Measurements from ENCODE around the gene AZIN2.
"Not testable (repeated sequence)": the region's sequence is repeated elsewhere in the genome, so short reads cannot be mapped to it uniquely, and the experiment has no call there.

Gene AZIN2

DNA sequence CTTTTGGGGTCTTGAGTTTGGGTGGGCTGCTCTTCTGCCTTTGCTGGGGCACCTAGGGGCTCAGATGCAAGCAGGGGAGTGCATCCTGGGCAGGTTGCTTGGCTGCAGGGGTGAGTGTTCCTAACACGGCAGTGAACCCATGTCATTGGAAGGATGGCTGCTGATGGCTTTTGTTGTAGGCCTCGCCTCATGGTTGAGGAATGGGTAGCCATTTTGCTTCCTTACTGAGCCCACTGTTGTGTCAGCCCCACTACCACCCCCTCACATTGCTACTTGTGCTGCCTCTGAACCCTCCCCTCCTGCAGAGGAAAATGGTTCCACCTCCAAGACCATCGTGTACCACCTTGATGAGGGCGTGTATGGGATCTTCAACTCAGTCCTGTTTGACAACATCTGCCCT is 16.8 kb downstream of the AZIN2 start:
- TF ChIP-seq, protein P1, sequence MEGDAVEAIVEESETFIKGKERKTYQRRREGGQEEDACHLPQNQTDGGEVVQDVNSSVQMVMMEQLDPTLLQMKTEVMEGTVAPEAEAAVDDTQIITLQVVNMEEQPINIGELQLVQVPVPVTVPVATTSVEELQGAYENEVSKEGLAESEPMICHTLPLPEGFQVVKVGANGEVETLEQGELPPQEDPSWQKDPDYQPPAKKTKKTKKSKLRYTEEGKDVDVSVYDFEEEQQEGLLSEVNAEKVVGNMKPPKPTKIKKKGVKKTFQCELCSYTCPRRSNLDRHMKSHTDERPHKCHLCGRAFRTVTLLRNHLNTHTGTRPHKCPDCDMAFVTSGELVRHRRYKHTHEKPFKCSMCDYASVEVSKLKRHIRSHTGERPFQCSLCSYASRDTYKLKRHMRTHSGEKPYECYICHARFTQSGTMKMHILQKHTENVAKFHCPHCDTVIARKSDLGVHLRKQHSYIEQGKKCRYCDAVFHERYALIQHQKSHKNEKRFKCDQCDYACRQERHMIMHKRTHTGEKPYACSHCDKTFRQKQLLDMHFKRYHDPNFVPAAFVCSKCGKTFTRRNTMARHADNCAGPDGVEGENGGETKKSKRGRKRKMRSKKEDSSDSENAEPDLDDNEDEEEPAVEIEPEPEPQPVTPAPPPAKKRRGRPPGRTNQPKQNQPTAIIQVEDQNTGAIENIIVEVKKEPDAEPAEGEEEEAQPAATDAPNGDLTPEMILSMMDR (IDR thresholded peaks at IDR 0.05; ENCODE audit: control extremely low read depth, extremely low read depth, low read depth, missing control alignments), result no peak
- CTCF ChIA-PET, result interaction anchor here (4.9 kb wide), 1 partner anchor 13 kb away, joined by 49 read pairs; no protein-coding TSS in a partner anchor
- POLR2A ChIA-PET, result no interaction called here
- no peak for DNase-seq (ENCODE audit: extremely low spot score)

DNA sequence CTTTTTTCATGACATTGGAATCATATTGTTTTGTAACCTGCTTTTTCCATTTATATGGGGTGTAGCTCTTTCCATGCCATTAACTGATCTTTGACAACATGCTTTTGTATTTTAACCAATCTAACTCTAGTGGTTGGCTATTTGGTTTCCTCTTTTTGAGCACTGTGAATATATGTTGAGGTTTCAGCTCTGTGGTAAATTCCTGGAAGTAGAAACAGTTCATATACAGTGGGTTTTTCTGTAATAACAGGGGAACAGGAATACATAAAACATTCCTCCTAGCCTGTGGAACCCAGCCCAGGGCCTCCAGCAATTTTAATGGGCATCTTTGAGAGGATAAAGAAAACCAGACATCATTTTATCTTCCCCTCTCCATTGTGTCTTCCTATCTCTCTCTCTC is 17.4 kb downstream of the AZIN2 start:
- CTCF ChIA-PET, result interaction anchor here (1.6 kb wide), 1 partner anchor 15 kb away, joined by 4 read pairs; no protein-coding TSS in a partner anchor
- POLR2A ChIA-PET, result no interaction called here
- no peak for DNase-seq (ENCODE audit: extremely low spot score)
- TF ChIP-seq, protein P1 (IDR thresholded peaks at IDR 0.05; ENCODE audit: control extremely low read depth, extremely low read depth, low read depth, missing control alignments), result no peak

DNA sequence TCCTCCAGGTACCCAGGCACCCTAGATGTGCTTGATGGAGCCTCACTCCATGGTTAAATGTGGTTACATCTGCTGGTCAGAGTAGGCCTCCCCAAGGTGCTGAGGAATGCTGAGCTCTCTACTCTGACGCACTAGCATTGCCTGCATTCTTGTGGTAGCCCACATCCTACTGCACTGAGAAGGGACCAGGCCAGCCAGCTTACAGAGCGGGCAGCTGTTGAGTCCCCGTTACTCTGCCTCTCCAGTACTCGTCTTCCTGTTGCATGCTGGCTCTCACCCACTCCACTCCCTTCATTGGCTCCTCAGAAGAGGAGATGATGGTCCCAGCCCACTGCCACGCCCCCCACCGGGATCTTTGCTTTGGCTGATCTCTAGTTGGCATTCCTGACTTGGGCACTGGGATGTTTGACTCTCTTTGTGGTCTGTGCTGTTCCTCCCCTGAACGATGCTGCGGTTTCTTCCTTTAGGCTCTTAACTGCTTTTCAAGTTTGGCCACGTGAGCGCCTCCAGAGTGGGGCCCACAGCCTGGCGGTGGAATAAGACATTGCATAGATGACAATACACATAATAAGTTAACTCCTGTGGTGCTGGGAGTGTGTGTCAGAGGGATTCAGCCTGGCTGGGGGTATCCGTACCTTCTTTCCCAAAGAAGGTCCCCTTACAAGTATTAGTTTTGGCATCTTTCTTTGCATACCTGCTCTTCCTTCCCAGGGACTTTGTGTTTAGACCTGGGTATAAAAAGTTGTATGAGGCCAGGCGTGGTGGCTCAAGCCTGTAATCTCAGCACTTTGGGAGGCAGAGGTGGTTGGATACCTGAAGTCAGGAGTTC is 18.6 kb downstream of the AZIN2 start:
- ChIA-PET POLR2A (interaction anchor here (0.6 kb wide), 1 partner anchor 277 kb away, joined by 3 read pairs; no protein-coding TSS in a partner anchor), CTCF (interaction anchor here (0.7 to 1.6 kb wide), 6 partner anchors 11 to 28 kb away, joined by 3 to 4 read pairs (median 3); no protein-coding TSS in a partner anchor)
- DNase-seq (ENCODE audit: extremely low spot score), result no peak

DNA sequence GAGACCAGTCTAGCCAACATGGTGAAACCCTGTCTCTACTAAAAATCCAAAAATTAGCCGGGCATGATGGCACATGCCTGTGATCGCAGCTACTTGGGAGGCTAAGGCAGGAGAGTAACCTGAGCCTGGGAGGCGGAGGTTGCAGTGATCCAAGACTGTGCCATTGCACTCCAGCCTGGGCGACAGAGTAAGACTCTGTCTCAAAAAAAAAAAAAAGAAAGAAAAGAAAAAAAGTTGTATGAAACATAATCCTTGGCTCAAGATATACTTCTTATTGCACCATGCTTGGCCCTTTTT is 19.1 kb downstream of the AZIN2 start:
- POLR2A ChIA-PET; DNase-seq (ENCODE audit: extremely low spot score): not testable (repeated sequence)
- CTCF ChIA-PET, result interaction anchor here (1.1 to 1.9 kb wide), 4 partner anchors 11 to 27 kb away, joined by 3 to 8 read pairs (median 5); no protein-coding TSS in a partner anchor

More for the DNA sequence above, 18.6 kb downstream of the AZIN2 start:
- TF ChIP-seq, protein P1 (IDR thresholded peaks at IDR 0.05; ENCODE audit: control extremely low read depth, extremely low read depth, low read depth, missing control alignments), result no peak

DNA sequence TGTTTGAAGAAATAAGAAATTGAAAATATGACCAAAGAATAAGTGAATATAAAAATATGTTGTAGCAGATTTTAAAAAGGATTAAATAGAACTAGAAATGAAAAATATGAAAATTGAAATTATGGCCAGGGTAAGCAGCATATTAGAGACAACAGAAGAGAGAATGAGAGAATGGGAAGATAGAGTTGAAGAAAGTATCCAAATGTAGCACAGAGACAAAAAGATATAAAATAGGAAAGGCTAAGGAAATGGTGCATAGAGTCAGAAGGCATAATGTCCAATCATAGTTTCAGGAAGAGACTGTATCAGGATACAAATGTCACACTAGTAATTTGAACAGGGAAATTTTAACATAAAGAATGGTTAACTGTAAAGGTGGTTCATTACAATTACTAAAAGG is 29.5 kb downstream of the AZIN2 start:
- no peak for DNase-seq (ENCODE audit: extremely low spot score)
- CTCF ChIA-PET, result interaction anchor here (0.9 kb wide), 1 partner anchor 36 kb away, joined by 3 read pairs; no protein-coding TSS in a partner anchor
- POLR2A ChIA-PET, result no interaction called here
- TF ChIP-seq, protein P1 (IDR thresholded peaks at IDR 0.05; ENCODE audit: control extremely low read depth, extremely low read depth, low read depth, missing control alignments), result no peak

DNA sequence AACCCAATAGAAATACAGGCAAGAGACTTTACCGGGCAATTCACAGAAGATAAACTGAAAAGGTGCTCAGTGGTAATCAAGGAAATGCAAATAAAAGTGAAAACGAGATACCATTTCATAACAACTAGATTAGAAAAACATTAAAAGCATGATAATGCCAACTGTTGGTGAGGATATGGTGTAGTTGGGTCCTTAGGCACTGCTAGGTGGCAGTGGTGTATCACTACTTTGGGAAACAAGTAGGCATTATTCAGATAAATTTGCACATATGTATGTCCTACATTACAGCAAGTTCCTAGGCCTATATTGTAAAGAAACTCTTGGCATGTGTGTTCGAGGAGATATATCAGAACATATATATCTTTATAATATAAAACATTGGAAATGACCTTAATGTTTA is 31.0 kb downstream of the AZIN2 start:
- ChIA-PET POLR2A (no interaction called here), CTCF (no interaction called here)
- no peak for DNase-seq (ENCODE audit: extremely low spot score)
- TF ChIP-seq, protein P1 (IDR thresholded peaks at IDR 0.05; ENCODE audit: control extremely low read depth, extremely low read depth, low read depth, missing control alignments), result peak; percentile 50

DNA sequence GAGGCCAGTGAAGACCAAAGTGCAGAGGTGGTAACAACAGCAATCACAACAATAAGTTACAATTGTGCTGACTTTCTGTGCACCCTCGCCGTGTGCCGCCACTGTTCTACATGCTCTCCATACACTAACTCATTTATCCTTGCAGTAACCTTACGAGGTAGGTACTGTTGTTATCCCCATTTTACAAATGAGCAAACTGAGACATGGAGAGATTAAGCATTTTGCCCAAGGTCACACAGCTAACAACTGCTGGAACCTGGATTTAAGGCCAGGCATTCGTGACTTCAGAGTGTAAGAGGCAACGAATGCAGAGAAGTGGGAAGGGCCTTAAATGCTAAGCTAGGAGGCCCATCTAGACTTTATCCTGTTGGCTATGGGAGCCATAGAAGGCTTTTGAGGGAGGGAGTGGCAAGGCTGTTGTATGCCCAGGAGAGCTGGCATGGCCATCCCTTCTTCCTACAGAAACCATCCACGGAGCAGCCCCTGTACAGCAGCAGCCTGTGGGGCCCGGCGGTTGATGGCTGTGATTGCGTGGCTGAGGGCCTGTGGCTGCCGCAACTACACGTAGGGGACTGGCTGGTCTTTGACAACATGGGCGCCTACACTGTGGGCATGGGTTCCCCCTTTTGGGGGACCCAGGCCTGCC is 36.6 kb downstream of the AZIN2 start:
- TF ChIP-seq, protein P1 (IDR thresholded peaks at IDR 0.05; ENCODE audit: control extremely low read depth, extremely low read depth, low read depth, missing control alignments), result no peak
- CTCF ChIA-PET, result interaction anchor here (3.5 to 6.9 kb wide), 2 partner anchors 9 to 22 kb away, joined by 12 to 44 read pairs; no protein-coding TSS in a partner anchor
- POLR2A ChIA-PET, result no interaction called here
- no peak for DNase-seq (ENCODE audit: extremely low spot score)
